Retinal pigment epithelial cell (primary cell): Measurements from ENCODE around the gene MCTP2.

Source experiments
- DNase-seq: peaks from one replicate; pipeline ENCODE4 v3.0.0-alpha.2; 2010; ENCODE audit warnings: low read depth
- H3K4me3 ChIP-seq: 2 replicates; pipeline ENCODE4 v1.5.1; 2011; ENCODE audit warnings: mild to moderate bottlenecking, low read length, control low read depth, moderate library complexity
- TF ChIP-seq, protein P1 (sequence below): conservative IDR thresholded peaks from 2 replicates; pipeline ENCODE4 v1.5.1; 2011; ENCODE audit warnings: low read depth, low read length, control low read depth, inconsistent platforms

MCTP2 gene

DNA sequence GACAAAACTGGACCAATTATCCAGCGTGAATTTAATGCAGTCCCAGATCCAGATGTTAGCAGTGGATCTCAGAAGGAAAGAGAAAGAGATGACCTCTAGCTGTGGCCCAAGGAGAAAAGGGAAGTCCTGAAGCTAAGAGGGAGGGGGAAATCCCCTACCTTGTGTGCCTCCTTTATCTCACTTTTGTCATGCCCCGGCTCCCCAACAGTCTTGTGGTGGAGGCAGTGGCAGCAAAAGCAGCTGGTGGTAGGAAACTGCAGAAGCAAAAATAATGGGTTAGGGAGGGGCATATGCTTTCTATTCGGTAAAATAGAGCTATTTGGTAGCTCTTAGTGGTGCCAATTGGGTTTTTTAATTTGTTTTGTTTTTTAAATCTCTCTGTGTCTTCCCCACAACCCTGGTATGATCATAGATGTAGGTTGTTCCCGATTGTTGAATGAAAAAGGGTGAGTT, 56.5 kb downstream of the MCTP2 start:
- no peak overlapping the region for H3K4me3 ChIP-seq
- DNase-seq: no peak
- TF ChIP-seq, protein P1, sequence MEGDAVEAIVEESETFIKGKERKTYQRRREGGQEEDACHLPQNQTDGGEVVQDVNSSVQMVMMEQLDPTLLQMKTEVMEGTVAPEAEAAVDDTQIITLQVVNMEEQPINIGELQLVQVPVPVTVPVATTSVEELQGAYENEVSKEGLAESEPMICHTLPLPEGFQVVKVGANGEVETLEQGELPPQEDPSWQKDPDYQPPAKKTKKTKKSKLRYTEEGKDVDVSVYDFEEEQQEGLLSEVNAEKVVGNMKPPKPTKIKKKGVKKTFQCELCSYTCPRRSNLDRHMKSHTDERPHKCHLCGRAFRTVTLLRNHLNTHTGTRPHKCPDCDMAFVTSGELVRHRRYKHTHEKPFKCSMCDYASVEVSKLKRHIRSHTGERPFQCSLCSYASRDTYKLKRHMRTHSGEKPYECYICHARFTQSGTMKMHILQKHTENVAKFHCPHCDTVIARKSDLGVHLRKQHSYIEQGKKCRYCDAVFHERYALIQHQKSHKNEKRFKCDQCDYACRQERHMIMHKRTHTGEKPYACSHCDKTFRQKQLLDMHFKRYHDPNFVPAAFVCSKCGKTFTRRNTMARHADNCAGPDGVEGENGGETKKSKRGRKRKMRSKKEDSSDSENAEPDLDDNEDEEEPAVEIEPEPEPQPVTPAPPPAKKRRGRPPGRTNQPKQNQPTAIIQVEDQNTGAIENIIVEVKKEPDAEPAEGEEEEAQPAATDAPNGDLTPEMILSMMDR: no peak

DNA sequence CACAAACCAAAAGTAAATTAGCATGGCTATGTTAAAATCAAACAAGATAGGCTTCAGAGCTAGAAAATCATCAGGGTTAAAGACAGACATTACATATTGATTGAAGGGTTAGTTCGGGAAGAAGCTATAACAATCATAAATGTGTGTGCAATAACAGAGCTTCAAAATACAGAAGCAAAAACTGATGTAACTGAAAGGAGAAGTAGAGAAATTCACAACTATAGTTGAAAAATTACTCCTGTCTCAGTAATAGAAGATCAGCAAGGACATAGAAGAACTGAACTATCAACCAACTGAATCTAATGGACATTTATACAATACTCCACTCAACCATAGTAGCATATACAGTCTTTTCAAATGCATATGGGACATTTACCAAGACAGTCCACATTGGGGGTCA, 59.4 kb downstream of the MCTP2 start:
- H3K4me3 ChIP-seq: no peak overlapping the region
- no peak for DNase-seq
- TF ChIP-seq, protein P1: no peak

DNA sequence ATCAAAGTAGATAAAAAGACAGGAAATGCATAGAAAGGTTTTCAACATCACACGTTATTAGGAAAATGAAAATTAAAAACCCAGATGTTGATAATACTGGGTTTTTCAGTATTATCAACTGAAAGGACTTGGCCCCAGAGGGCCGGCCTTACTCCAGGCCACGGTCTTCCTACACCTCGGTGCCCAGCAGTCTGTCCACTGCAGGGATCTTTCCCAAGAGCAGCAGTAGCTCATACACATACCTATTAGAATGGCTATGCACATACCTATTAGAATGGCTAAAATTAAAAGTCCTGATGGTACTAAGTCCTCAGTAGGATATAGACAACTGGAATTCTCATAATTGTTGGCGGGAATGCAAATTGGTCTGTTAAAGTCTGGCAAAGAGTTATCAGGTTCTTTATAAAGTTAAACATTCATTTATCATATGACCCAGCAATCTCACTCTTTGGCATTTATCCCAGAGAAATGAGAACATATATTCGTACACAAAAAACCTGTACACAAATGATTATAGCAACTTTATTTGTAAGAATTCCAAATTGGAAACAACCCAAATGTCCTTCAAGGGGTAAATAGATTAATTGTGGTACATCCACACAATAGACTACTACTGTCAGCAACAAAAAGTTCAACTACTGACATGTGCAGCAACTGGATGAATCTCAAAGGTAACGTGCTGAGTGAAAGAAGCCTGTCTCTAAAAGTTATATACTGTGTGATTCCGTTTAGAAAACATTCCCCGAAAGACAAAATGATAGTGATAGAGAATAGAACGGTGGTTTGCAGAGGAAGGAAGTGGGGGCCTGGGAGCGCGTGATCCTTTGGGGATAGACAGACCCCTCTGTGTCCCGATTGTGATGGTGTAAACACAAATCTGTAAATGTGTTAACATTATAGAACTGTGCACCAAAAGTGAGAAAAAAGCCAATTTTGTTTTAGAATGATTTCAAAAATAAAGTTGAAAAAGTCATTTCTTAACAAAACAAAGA, 62.3 kb downstream of the MCTP2 start:
- DNase-seq: peak; percentile 8
- TF ChIP-seq, protein P1: no peak
- H3K4me3 ChIP-seq: no peak overlapping the region

DNA sequence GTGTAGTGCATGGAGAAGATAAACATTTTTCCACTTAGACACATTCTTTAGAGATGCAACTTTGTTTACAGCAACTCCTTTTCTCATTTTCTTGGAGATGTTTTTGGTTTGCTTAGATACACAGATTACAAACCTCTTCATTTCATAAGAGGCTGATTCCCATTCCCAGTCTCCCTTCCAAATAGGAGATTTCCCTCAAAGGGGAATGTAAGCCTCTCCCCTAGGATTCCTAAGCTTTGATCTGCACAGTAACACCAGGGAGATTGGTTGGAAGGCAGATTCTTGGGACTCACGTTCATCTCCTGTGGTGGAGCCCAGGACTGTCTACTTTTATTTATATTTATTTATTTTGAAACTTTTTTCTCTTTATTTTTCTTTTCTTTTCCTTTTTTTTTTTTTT, 63.2 kb downstream of the MCTP2 start:
- no peak for DNase-seq
- TF ChIP-seq, protein P1: no peak
- H3K4me3 ChIP-seq: no peak overlapping the region

DNA sequence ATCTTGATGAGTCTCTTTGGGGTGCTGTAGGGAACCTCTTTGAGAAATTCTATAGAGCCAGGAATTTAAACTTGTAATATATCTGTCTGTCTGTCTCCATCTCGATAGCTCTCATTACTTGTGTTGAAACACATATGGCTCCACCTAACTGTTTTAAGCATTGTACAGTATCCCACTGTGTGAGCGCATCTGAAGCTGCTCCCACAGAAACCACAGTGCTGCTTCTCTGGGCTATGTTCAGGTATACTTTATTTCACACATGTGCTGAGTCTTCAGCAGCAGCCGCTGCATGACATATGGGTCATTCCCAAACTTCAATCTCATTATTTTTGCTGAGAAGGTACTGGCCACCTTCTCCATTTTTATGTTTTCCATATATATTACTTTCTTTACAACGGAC, 63.9 kb downstream of the MCTP2 start:
- no peak overlapping the region for H3K4me3 ChIP-seq
- TF ChIP-seq, protein P1: no peak
- no peak for DNase-seq

DNA sequence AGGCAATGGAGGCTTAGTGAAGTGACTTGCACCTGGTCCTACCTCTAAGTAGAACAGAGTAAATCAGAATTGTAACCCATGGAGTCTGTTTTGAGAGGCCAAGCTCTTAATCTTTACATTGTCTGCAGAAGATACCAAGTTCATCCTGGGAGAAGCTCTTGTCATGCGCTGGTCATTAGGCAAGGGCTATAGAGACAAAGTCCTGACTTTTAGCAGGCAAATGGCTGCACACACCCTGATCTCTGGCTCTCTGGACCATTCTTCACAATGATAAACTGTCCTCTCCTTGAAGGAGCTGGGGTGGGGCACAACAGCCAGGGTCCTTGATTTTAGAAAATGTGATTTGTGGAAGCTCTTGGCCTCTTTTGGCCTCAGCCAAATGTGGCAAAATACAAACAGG, 65.4 kb downstream of the MCTP2 start:
- no peak for DNase-seq
- no peak overlapping the region for H3K4me3 ChIP-seq
- TF ChIP-seq, protein P1: no peak

DNA sequence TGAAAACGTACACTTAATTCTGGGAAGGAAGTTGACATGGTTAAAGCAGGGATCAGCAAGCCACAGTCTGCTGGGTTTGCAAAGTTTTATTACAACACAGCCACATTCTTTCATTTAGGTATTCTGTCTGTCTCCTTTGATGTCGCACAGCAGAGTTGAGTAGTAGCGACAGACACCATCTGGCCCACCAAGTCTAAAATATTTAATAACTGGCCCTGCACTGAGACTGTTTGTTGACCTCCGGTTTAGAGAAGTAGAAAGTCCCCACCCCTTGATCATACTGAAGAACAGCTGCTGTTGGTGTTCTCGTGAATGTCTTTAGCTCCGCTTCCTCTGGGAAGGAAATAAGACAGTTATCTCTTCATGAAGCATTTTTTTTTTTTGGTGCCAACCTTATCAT, 66.2 kb downstream of the MCTP2 start:
- no peak overlapping the region for H3K4me3 ChIP-seq
- DNase-seq: no peak
- TF ChIP-seq, protein P1: no peak
